Retinal pigment epithelial cell (primary cell): ENCODE measurements around the gene JAKMIP2.

Experiments used
- DNase-seq: peaks from one replicate; pipeline ENCODE4 v3.0.0-alpha.2; 2010; ENCODE audit warnings: low read depth
- H3K4me3 ChIP-seq: 2 replicates; pipeline ENCODE4 v1.5.1; 2011; ENCODE audit warnings: mild to moderate bottlenecking, low read length, control low read depth, moderate library complexity
- TF ChIP-seq, protein P1 (sequence below): conservative IDR thresholded peaks from 2 replicates; pipeline ENCODE4 v1.5.1; 2011; ENCODE audit warnings: low read depth, low read length, control low read depth, inconsistent platforms

The JAKMIP2 gene

DNA sequence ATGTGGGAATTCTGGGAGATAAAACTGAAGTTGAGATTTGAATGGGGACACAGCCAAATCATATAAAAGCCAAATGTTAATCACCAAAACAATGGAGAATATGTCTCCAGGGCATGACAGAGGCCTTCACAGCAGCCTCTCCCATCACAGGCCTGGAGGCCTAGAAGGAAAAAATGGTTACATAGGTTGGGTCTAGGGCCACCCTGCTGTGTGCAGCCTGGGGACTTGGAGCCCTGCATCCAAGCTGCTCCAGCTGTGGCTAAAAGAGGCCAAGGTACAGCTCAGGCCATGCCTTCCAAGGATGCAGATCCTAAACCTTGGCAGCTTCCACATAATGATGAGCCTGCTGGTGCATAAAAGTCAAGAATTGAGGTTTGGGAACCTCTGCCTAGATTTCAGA is 85.1 kb downstream of the JAKMIP2 start:
- H3K4me3 ChIP-seq = no peak overlapping the region
- DNase-seq = no peak
- TF ChIP-seq, protein P1, sequence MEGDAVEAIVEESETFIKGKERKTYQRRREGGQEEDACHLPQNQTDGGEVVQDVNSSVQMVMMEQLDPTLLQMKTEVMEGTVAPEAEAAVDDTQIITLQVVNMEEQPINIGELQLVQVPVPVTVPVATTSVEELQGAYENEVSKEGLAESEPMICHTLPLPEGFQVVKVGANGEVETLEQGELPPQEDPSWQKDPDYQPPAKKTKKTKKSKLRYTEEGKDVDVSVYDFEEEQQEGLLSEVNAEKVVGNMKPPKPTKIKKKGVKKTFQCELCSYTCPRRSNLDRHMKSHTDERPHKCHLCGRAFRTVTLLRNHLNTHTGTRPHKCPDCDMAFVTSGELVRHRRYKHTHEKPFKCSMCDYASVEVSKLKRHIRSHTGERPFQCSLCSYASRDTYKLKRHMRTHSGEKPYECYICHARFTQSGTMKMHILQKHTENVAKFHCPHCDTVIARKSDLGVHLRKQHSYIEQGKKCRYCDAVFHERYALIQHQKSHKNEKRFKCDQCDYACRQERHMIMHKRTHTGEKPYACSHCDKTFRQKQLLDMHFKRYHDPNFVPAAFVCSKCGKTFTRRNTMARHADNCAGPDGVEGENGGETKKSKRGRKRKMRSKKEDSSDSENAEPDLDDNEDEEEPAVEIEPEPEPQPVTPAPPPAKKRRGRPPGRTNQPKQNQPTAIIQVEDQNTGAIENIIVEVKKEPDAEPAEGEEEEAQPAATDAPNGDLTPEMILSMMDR = no peak

DNA sequence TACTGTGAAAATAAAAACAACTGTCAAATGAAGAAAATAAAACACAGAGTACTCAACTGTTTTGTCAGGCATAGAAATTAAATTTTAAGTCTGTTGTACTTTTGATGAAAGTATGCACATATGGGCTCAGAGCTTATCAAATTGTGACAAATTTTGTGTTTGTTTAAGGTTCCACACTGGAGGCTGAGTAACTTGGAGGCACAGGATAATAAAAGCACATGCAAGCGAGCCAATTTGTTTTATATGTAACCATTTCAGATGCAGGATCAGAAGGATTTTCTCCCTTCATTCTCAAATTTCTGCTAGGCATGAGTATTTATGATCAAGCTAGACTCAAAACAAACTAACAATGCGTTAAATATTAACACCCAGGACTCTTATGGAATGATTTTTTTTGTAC is 87.8 kb downstream of the JAKMIP2 start:
- no peak overlapping the region for H3K4me3 ChIP-seq
- TF ChIP-seq, protein P1 = no peak
- no peak for DNase-seq

DNA sequence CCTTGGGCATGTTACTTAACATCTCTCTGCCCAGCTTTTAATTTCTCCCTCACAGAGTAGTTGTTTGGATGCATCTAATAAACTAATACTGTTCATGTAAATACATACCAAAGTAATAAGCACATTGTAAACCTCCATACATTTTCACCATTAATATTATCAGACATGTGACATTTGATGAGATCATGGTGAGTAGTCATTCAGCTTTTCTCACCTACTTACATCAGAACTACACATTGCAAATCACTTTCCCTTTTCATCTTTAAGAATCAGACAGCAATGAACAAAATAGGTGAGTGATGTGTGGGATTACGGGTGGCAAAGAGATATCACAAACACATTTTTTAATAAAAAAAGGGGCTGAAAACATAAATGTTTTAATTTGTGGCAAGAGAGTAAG is 89.3 kb downstream of the JAKMIP2 start:
- TF ChIP-seq, protein P1 = no peak

DNA sequence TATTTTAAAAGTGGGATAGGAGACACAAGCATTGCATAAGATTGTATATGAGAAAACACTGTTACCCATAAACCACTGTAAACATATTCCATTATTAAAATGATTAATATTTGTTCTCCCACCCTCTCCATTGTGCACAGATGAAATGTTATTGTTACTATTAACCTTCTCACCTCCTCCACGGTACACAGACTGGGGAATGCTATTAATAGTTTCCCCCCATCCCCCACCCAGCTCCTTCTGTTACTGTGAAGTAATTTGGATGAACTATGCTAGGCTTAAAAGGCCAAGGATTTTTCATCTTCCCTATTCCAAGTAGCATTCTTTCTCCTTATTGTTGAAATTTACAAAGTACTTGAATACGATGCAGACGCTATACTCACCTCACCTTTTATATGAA is 91.4 kb downstream of the JAKMIP2 start:
- H3K4me3 ChIP-seq = no peak overlapping the region
- TF ChIP-seq, protein P1 = no peak
- no peak for DNase-seq

More for the DNA sequence above, 89.3 kb downstream of the JAKMIP2 start:
- no peak overlapping the region for H3K4me3 ChIP-seq
- no peak for DNase-seq

DNA sequence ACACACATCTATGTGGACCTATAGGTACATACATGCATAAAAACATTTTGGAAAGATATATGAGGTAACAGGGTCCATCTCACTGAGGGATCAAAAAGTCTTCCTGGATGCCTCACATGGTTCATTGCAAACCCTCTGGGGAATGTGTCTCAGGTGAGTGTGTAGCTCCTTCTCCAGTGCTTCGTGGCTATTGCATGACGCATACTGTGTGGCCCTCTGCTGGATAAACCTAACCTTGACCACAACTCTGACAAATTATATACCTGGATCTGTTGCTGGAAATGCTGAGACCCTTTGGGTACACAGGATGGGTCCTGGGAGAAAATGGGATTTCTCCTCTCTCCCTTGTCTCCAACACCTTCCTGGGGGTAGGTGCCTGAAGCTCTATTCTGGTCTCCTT is 91.9 kb downstream of the JAKMIP2 start:
- no peak overlapping the region for H3K4me3 ChIP-seq
- no peak for DNase-seq
- TF ChIP-seq, protein P1 = peak; percentile 32

DNA sequence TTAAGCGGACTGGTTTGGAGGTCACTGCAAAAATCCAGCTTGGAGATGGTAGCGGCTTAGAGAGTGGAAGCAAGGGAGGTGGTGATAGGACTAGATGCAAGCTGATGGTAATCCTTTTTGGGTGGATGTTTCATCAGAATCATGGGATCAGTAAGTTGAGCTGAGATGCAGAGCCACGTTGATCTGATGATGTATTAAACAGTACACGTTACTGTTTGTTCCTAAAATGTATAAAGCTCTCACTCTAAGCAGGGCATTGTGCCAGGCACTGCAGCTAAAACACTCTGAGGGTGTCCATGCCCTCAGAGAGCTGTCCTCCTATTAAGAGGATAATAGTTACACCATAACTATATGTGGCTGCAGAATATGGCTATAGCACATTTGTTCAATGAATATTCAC is 93.1 kb downstream of the JAKMIP2 start:
- TF ChIP-seq, protein P1 = no peak
- no peak for DNase-seq
- H3K4me3 ChIP-seq = no peak overlapping the region

DNA sequence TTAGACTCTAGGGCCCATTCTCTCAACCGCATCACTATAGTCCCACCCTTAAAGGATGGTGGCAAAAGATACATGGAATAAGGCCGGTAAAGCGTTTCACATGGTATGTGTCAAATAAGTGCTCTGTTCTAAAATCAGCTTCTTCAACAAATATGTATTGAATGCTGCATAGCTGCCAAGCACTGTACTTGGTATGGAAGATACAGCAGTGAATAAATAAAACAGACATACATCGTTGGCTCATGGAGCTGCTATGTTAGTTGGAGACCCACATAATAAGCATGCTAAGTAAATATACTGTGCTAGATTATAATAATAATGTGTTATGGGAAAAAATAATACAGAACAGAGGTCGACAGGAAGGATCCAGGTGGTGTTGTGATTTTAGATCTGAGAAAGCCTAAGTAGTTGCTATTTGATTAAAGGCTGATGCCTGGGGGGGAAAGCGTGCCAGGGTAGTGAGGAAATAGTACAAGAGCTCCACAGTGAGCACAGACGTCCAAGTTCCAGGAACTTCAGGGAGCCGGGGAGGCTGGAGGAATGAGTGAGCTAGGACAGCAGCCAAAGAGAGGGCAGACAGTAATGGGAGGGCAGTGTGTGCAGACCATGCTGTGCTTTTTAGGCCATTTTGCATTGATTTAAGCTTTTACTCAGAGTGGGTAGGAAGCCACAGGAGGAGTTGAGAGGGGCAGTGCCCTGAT is 93.7 kb downstream of the JAKMIP2 start:
- TF ChIP-seq, protein P1 = no peak
- no peak for DNase-seq
- H3K4me3 ChIP-seq = no peak overlapping the region
